HG03064 (cell line): ENCODE data around the gene CAMK2N1.
"Not testable (repeated sequence)": the region's sequence is repeated elsewhere in the genome, so short reads cannot be mapped to it uniquely, and the experiment has no call there.

Source experiments
- ATAC-seq: cut with Tn5 transposase; IDR thresholded peaks from one replicate; pipeline ENCODE4 v1.9.1; 2021; ENCODE audit warnings: low read depth; ENCODE audit not compliant: unreplicated experiment

The CAMK2N1 gene

DNA sequence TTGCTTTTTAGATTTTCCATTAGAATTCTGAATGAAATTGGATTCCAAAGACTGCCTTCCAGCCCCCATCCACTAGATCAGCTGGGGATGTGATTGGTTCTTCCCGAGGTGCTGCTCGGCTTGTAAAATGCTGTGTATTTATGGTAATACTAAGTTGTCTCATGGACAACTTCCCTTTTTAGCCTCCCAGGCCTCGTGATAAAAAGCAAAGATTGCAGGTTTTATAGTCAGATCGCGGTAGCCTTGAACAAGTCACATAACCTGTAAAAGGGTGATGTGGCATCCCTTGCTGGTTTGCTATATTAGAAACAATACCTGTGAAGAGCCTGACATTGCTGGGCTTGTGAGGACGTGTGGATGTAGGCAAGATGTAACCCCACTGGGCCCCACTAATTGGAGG is 11.5 kb upstream of the CAMK2N1 start:
- no peak for ATAC-seq

DNA sequence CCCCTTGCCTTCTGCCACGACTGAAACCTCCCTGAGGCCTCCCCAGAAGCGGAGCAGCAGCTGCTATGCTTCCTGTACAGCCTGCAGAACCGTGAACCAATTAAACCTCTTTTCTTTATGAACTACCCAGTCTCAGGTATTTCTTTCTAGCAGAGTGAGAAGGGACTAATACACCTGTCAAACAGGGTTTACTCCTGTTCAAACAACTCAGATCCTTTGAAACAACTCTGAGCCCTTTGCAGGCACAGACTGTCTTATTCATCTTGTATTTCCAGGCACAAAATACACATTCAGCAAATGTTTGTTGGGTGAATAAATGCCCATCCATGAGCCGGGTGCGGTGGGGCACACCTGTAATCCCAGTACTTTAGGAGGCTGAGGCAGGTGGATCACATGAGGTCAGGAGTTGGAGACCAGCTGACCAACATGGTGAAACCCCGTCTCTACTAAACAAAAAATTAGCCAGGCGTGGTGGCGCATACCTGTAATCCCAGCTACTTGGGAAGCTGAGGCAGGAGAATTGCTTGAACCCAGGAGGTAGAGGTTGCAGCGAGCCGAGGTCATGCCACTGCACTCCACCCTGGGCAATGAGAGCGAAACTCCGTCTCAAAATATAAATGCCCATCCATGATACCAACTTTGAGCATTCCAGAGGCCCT is 10.8 kb upstream of the CAMK2N1 start:
- ATAC-seq, result not testable (repeated sequence)

DNA sequence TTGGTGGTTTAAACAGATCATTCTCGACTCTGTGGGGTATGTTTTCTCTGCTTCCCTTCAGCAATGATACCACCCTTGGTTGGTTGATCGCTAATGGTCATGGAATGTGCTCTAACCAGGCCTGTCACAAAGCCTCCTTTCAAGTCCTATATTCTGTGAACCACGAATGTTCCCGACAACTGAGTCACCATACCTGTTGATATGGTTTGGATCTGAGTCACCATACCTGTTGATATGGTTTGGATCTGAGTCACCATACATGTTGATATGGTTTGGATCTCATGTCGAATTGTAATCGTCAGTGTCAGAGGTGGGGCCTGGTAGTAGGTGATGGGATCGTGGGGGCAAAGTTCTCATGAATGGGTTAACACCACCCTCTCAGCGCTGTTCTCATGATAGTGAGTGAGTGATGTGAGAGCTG is 10.2 kb upstream of the CAMK2N1 start:
- ATAC-seq, result no peak

DNA sequence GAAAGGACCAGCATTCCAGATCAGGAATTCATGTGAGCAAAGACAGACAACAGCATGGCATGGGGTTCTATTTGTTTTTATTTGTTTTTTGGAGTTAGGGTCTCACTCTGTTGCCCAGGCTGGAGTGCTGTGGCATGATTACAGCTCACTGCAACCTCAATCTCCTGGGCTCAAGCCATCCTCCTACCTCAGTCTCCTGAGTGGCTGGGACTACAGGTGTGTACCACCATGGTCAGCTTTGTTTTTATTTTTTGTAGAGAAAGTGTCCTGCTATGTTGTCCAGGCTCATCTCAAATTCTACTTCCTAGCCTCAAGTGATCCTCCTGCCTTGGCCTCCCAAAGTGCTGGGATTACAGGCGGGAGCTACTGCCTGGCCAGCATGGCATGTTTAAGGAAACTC is 9.7 kb upstream of the CAMK2N1 start:
- ATAC-seq, result no peak

- no peak for ATAC-seq
Measured at GRCh38 chr1:20494609-20495311, 8.8 kb upstream of the CAMK2N1 start.

GRCh38 chr1:20493839-20494608 is 8.0 kb upstream of the CAMK2N1 start:
- no peak for ATAC-seq

DNA sequence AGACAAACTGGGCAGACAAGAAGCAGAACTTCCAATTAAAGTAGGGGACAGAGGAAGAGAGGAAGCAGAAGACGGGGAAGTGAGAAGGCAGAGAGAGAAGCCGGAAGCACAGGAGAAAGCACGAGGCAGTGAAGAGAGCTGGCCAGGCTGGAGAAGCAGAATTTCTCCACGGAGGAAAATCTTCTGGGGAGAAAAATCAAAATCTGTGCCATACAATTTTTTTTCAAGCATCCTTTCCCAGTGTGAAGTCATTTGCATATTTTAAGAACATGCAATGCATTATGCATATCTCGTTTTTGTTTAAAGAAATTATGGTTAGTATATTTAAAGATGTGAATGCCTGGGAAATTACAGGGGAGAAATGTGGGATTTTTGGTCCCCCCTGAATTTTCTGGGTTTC is 7.3 kb upstream of the CAMK2N1 start:
- no peak for ATAC-seq

DNA sequence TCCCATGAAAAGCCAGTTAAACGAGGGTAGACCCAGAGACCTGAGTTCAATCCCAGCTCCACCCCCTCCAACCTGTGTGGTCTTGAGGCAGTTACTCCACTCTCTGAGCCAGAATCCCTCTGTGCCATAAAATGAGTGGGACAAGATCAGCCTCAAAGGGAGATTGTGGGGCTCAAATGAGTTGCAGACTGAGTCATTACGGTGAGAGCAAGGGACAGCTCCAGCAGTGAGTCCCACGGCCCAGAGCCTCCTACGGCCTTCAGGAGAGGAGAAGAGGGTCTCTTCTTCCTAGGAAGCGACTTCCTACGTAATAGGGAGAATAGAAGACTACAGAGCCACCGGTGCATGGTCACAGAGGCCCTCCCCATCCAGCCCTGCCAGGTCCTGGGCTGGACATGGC is 6.7 kb upstream of the CAMK2N1 start:
- ATAC-seq, result no peak

GRCh38 chr1:20491866-20492265 is 5.9 kb upstream of the CAMK2N1 start:
- ATAC-seq, result no peak

- ATAC-seq, result no peak
Measured at GRCh38 chr1:20491178-20491577, 5.2 kb upstream of the CAMK2N1 start.

- no peak for ATAC-seq
Measured at GRCh38 chr1:20487236-20487590, 1.2 kb upstream of the CAMK2N1 start.

DNA sequence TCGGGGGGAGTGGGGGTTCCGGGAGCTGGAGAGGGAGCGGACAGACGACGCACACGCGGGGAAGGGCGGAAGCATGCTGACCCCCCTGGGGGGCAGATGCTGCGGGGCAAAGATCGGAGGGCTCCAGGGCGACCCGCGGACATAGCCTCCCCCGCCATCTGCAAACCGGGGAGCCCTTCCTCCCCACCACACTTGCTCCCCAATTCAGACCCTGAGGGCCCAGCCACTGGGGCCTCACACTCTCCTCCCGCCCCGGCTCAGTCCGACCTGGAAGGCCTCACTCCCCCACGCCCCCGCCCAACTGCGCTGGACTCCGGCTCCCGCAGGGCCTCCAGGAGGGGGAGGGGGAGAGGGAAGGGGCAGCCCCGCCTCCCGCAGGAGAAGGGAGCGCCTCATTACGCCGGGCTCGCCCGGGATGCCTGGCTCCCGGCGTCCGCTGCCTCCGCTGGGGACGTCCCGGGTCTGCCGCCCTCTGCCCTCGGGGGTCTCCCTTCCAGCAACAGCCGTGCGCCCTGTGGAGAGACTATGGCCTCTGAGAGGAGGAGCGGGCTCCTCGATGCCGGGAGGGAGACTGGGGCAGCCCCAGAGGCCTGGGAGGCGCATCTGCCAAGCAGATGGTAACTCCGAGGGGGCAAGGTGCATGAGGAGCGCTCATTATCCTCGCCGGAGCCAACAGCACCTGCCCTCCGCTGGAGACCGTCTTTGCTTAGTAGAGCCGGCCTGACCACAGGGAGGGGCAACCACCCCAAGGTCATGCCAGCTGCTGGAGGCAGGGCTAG is 636 bp upstream of the CAMK2N1 start:
- ATAC-seq, result no peak

- ATAC-seq, result no peak
Measured at GRCh38 chr1:20484519-20485462, 1.2 kb downstream of the CAMK2N1 start.

DNA sequence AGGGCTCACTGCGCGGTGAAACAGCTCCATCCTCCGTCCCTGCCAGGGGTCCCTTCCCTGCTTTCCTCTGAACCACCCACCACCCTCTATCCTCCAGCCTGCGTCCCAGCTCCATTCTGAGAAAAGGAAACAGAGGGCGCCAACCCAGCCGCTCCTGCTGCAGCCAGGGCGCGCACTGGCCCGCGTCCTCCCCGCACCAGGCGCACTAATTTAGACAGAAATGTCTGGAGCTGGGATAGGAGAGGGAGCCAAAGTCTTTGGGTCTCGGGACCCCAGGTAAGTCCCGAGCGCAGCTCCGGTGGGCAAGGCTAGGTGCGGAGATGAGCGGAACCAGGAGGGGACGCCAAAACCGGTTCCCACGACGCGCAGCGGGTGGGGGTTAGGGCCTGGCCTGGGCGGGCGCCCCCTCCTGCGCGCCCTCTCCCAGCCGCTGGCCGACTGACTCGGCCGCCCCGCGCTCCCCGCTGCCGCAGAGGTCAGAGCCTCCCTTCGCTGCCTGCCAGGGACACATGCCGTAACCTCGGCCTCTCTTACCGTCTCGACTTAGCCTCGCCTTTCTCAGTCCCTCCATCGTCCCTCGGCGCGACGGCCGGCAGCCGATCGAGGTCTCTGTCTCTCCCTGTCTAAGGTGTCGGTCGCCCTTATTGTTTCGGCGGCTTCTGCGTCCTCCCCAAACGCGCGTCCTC is 2.0 kb downstream of the CAMK2N1 start:
- no peak for ATAC-seq

DNA sequence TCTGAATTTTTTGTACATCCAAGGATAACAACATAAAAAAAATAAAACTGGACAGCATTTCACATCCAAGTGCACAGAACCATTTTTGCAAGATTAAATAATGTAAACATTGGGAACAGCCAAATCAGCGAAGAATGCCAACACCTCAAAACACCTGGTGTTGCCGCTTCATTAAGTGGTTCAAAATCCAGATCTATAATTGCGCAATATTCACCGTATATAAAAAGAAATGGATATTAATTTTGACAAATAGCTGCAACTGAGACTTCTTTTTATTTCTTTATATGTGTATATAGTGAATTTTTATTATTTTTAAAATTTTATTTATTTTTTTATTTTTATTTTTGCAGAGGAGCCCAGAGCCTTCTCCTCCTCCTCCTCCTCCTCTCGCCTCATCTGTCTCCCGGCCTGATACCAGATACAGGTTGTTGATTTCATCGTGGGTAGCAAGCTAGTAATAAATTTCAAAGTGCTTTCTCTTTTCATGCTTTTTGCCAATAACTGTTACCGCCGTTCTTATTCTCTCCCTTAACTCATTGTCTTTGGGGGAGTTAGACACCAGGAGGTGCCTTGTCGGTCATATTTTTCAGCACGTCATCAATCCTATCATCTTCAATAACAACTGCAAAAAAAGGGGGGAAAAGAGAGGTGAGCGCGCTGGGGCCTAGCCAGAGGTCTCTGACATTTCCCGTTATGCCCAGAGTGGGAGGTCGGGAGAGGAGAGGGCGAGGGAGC is 2.7 kb downstream of the CAMK2N1 start:
- no peak for ATAC-seq

- ATAC-seq, result no peak
Measured at GRCh38 chr1:20481643-20482498, 4.1 kb downstream of the CAMK2N1 start.

DNA sequence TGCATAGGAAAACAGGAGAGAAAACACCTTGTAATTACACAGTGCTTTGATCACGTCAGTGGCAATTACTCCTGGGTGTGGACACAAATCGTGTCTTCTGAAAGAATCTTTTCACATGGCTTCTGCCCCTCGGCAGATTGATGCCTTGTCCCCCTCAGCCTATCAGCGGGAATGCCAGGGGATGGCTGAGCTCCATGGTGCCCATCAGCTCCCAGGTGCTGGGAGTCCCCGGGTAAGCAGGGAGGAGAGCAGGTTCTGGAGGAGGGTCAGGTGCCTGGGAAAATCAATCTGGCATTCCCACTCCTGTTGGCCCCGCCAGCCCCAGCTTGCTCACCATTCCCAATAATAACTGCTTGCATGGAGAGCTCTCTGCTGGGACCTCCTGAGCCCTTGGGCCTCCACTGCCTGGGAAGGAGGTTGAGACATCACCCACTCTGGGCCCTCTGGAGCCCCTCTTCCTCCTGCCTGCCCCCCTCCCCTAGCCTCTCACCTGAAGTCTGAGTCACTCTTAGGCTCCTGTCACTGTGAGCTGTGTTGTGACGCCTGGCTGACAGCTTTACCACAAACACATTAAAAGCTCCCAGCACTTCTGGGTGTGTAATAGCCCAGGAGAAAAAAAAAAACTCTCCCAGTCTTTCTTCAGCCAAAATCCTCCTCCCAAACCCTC is 4.9 kb downstream of the CAMK2N1 start:
- no peak for ATAC-seq
